ENCODE measurements around the gene DMRTC2.
"Not testable (repeated sequence)": the region's sequence is repeated elsewhere in the genome, so short reads cannot be mapped to it uniquely, and the experiment has no call there.

DMRTC2 gene

DNA sequence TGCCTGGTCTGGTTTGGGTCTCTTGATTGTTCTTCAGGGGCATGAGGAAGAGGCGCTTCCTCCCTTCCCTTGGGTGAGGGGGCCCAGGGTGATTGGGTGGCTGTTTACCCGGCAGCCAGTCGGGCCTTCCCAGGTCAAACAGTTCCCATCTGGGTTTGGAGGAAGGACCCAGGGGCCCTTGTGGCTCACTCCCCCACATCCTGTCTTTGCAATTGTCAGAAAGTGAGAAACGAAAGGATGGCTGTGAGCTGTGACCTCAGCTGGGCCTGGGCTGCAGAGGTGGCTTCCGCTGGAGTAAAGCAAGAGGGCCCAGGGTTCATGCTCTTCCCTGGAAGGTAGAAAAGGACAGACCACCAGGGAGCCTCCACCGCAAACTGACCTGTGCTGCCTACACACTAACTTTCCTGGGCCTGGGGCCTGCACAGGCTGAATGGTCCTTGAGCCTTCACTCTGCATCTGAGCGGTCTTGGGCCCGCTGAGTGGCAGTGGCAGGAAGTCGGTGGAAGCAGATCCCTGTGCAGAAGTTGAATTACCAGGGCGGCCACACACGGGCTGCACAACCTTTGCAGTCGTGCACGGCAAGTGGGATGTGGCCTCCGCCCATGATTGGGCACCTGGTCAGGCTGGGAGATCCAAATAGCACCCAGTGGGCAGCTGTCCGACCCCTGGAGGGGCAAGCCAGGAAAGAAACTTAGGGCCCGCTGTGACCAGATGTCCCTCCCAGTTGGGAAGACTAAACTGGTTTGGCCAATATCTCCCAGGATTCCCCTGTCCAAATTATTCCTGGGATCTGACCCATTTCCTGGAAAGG lies 26.9 kb downstream of the DMRTC2 start:
- no peak for DNase-seq (ENCODE audit: low spot score)

- no peak for DNase-seq (ENCODE audit: low spot score)
Observed at GRCh38 chr19:41872384-41872774, 27.5 kb downstream of the DMRTC2 start.

GRCh38 chr19:41872775-41873647 lies 28.2 kb downstream of the DMRTC2 start:
- DNase-seq (ENCODE audit: low spot score): peak; percentile 39

DNA sequence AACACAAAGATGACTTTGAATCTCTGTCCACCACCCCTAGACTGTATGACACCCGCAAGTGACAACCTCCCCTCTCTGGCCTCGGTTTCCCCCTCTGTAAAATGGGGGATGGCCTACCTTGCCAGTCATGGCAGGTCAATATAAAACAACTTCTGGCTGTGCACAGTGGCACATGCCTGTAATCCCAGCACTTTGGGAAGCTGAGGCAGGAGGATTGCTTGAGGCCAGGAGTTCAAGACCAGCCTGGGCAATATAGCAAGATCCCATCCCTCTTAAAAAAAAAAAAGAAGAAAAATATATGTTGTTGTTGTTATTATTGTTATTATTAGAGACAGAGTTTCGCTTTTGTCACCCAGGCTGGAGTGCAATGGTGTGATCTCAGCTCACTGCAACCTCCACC lies 31.1 kb downstream of the DMRTC2 start:
- not testable (repeated sequence) for DNase-seq (ENCODE audit: low spot score)

DNA sequence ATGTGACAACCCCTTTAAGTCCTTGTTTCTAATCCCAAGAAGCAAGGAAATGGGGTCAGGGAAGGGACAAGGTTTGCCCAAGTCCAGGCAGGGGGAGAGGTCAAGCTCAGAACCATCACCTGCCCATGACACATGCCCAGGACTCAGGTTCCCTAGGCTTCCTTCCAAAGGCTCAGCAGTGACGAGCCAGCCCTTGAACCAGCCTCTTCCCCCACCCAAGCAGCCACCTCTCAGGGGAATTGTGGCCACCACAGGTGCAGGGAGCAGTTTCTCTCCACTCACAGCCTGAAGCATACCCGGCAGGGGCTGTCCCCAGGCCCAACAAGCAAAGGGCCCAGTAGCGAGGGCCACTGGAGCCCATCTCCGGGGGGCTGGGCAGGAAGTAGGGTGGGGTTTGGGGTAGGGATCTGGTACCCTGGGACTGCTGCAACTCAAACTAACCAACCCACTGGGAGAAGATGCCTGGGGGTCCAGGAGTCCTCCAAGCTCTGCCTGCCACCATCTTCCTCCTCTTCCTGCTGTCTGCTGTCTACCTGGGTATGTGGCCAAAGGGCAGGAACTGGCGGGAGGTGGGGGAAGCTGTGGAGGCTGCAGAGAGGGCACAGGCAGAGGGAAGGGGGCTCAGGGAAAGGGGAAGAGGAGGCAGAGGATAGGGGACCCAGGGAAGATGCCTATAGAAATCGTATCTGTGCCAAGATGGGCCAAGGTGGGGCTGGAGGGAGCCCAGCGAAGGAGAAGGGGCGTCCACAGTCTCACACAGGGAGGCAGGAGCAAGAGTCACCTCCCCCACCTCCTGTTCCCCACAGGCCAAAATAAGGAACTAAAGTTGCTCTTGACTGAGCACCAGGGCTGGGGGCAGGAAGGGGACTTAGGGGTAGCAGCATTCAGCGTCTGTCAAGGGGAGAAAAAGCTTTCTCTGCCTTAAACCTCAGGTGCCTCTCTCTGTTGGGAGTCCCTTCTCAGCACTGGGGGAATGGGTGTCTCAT lies 32.3 kb downstream of the DMRTC2 start, which contains the start of gene CD79A:
Gene CD79A, plus strand, starts transcription at position 433 of the 986 bp plus-strand sequence. Its CDS starts 26 bp downstream, at position 459.
- DNase-seq (ENCODE audit: low spot score): no peak

- no peak for DNase-seq (ENCODE audit: low spot score)
Observed at GRCh38 chr19:41877916-41878905, 33.4 kb downstream of the DMRTC2 start.

GRCh38 chr19:41879080-41879479 lies 34.2 kb downstream of the DMRTC2 start:
- DNase-seq (ENCODE audit: low spot score): no peak

GRCh38 chr19:41879670-41880328 lies 35.0 kb downstream of the DMRTC2 start:
- DNase-seq (ENCODE audit: low spot score): no peak

DNA sequence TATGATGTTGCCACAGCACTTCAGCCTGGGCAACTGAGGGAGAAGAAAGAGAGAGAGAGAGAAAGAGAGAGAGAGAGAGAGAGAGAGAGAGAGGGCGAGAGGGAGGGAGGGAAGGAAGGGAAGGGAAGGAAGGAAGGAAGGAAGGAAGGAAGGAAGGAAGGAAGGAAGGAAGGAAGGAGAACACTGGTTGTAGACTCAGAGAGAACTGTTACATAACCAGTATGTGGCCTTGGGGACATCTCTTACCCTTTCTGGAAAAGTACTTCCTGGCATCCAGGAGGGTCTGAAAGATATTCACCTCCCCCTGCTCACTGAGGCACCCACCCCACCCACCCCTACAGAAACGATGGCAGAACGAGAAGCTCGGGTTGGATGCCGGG lies 35.5 kb downstream of the DMRTC2 start:
- DNase-seq (ENCODE audit: low spot score): no peak

GRCh38 chr19:41882568-41883462 lies 38.0 kb downstream of the DMRTC2 start, which contains the start of gene ARHGEF1:
Gene ARHGEF1 (plus strand): TSS chr19:41883184. CDS start chr19:41888083, 4,899 bp downstream.
- no peak for DNase-seq (ENCODE audit: low spot score)

DNA sequence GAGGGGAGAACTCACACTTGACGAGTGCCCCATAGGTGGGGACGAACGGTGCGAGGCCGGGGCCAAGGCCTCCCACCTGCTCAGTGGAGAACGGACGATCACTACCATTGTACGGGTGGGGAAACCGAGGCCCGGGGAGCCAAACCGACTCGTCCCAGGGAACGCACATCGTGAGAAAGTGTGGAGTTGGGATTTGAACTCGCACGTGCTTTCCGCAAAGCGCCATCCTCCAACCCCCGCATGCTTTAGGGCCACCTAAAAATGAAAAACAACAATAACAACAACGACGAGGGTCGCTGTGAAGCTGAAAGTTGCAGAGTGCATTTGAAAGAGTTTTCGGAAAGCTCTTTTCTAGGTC lies 38.6 kb downstream of the DMRTC2 start:
- no peak for DNase-seq (ENCODE audit: low spot score)

DNA sequence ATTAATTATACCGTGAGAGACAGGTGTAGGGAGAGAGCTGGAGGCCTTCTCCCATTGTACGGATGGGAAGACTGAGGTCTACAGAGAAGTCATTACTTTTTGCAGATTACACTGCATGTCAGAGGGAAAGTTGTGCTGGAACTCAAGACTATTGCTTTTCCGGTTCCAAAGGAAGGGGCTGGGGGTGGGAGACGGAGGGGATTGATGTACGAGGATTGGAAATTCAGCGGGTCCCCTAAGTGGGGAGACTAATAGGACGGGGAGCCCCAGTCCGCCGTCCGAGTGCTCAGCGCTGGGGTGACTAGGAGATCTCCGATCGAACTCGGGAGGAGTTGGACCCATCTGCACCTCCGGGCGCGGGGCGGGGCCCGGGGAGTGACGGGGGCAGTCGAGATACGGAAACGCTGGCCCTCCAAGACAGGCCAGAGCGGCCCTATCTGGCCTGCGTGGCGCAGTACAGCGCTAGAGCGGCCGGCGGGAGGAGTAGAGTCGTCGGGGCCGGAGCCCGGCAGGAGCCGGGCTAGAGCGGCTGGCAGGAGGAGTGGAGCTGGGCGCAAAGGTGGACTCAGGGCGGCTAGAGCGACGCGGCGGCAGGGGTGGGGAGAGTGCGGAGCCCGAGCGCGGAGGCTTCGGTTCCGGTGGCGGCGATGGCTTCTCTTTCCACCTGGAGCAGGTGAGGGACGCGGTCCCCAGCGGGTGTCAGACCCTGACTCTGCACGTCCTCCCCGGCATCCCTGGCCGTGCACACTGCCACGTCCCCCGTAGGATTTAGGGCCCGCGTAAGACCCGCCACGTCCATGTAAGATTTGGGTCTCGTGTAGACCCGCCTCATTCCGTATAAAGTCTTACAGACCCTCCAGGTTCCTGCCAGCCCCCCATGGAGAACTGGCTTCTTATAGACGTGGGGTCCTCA lies 39.2 kb downstream of the DMRTC2 start:
- peak; percentile 93 for DNase-seq (ENCODE audit: low spot score)

- DNase-seq (ENCODE audit: low spot score): no peak
Observed at GRCh38 chr19:41886761-41887710, 42.2 kb downstream of the DMRTC2 start.

GRCh38 chr19:41887711-41888382 lies 43.0 kb downstream of the DMRTC2 start:
- no peak for DNase-seq (ENCODE audit: low spot score)

GRCh38 chr19:41888926-41889325 lies 44.1 kb downstream of the DMRTC2 start:
- DNase-seq (ENCODE audit: low spot score): no peak

- DNase-seq (ENCODE audit: low spot score): no peak
Observed at GRCh38 chr19:41889896-41890295, 45.1 kb downstream of the DMRTC2 start.

Data from hematopoietic multipotent progenitor cell treated with erythropoietin and hydrocortisone succinate and interleukin-3 and kit ligand, for 17 days (in vitro differentiated cells).